ENCODE data around the gene PEX10. TPM values are rescaled to one million over a fixed set of nuclear protein-coding genes. Genes with fewer than 3 reads are reported as not detected.
"Not testable (repeated sequence)": the region's sequence is repeated elsewhere in the genome, so short reads cannot be mapped to it uniquely, and the experiment has no call there.

Gene PEX10
- total and polyA plus RNA-seq, 4 donors, result 6.2 to 16.4 (median 11.8) TPM

GRCh38 chr1:2442661-2443060 is 30.3 kb upstream of the PEX10 start (continued):
- TF ChIP-seq CTCF (IDR thresholded peaks at IDR 0.05; ENCODE audit: low read depth, low read length, missing input control) (no peak), RXRA (IDR thresholded peaks at IDR 0.05) (no peak), FOXA2 (IDR thresholded peaks at IDR 0.05) (no peak), FOXA1 (IDR thresholded peaks at IDR 0.05) (no peak), YY1 (IDR thresholded peaks at IDR 0.05) (no peak), ZBTB33 (IDR thresholded peaks at IDR 0.05) (no peak)

- H3K4me3 ChIP-seq (ENCODE audit: low read depth in 1 of 3, low read length in 3 of 3), result no peak overlapping the region
- H3K36me3 ChIP-seq (ENCODE audit: control insufficient read depth in 4 of 4, insufficient read depth in 3 of 4, low read depth in 1 of 4, low read length in 3 of 4), result no peaks in the 10 kb centered on the region
- peaks cover 0 to 2% (median 0%) of the 10 kb centered on the region in 4 donors for H3K4me1 ChIP-seq (ENCODE audit: control insufficient read depth in 4 of 4, insufficient read depth in 4 of 4, low read length in 3 of 4)
- H3K9ac ChIP-seq (ENCODE audit: low read depth in 1 of 2, low read length in 2 of 2), result no peak overlapping the region
- H3K27me3 ChIP-seq (ENCODE audit: control insufficient read depth in 4 of 4, insufficient read depth in 4 of 4, low read length in 3 of 4), result peaks cover 0 to 12% (median 5%) of the 10 kb centered on the region in 4 donors
- no peaks in the 10 kb centered on the region for H3K9me3 ChIP-seq (ENCODE audit: control insufficient read depth in 4 of 4, low read length in 3 of 4)
- WGBS, result 66% methylated on average over 13 of the region's 13 CpGs
- no peak for DNase-seq (ENCODE audit: low spot score)
- TF ChIP-seq FOXA2 (IDR thresholded peaks at IDR 0.05), result no peak
- no peak overlapping the region for H3K27ac ChIP-seq (ENCODE audit: low read depth in 1 of 2, low read length in 2 of 2)
These were observed 29.4 kb upstream of the PEX10 start for GRCh38 chr1:2441746-2442145.

GRCh38 chr1:2440346-2440745 is 28.0 kb upstream of the PEX10 start:
- not testable (repeated sequence) for H3K27ac ChIP-seq (ENCODE audit: low read depth in 1 of 2, low read length in 2 of 2); DNase-seq (ENCODE audit: low spot score); H3K9me3 ChIP-seq (ENCODE audit: control insufficient read depth in 4 of 4, low read length in 3 of 4); H3K4me1 ChIP-seq (ENCODE audit: control insufficient read depth in 4 of 4, insufficient read depth in 4 of 4, low read length in 3 of 4); H3K9ac ChIP-seq (ENCODE audit: low read depth in 1 of 2, low read length in 2 of 2); H3K4me3 ChIP-seq (ENCODE audit: low read depth in 1 of 3, low read length in 3 of 3); H3K36me3 ChIP-seq (ENCODE audit: control insufficient read depth in 4 of 4, insufficient read depth in 3 of 4, low read depth in 1 of 4, low read length in 3 of 4)
- WGBS, result 93% methylated on average over 23 of the region's 23 CpGs
- H3K27me3 ChIP-seq (ENCODE audit: control insufficient read depth in 4 of 4, insufficient read depth in 4 of 4, low read length in 3 of 4), result peaks cover 0 to 12% (median 5%) of the 10 kb centered on the region in 4 donors

GRCh38 chr1:2439369-2439768 is 27.0 kb upstream of the PEX10 start:
- H3K4me3 ChIP-seq (ENCODE audit: low read depth in 1 of 3, low read length in 3 of 3), result no peak overlapping the region
- peaks cover 0 to 2% (median 0%) of the 10 kb centered on the region in 4 donors for H3K4me1 ChIP-seq (ENCODE audit: control insufficient read depth in 4 of 4, insufficient read depth in 4 of 4, low read length in 3 of 4)
- H3K36me3 ChIP-seq (ENCODE audit: control insufficient read depth in 4 of 4, insufficient read depth in 3 of 4, low read depth in 1 of 4, low read length in 3 of 4), result no peaks in the 10 kb centered on the region
- WGBS, result 76% methylated on average over 15 of the region's 15 CpGs
- DNase-seq (ENCODE audit: low spot score), result no peak
- no peak overlapping the region for H3K27ac ChIP-seq (ENCODE audit: low read depth in 1 of 2, low read length in 2 of 2)
- H3K27me3 ChIP-seq (ENCODE audit: control insufficient read depth in 4 of 4, insufficient read depth in 4 of 4, low read length in 3 of 4), result peaks cover 0 to 12% (median 2%) of the 10 kb centered on the region in 4 donors
- no peak overlapping the region for H3K9ac ChIP-seq (ENCODE audit: low read depth in 1 of 2, low read length in 2 of 2)
- no peaks in the 10 kb centered on the region for H3K9me3 ChIP-seq (ENCODE audit: control insufficient read depth in 4 of 4, low read length in 3 of 4)
- no peak for TF ChIP-seq SP1 (IDR thresholded peaks at IDR 0.05)
- no peak for TF ChIP-seq CTCF (IDR thresholded peaks at IDR 0.05; ENCODE audit: low read depth, low read length, missing input control)
- TF ChIP-seq TAF1 (conservative IDR thresholded peaks at IDR 0.05), result no peak
- no peak for TF ChIP-seq ATF3 (IDR thresholded peaks at IDR 0.05)
- TF ChIP-seq RXRA (IDR thresholded peaks at IDR 0.05), result no peak
- TF ChIP-seq HNF4G (IDR thresholded peaks at IDR 0.05), result no peak
- no peak for TF ChIP-seq JUND (IDR thresholded peaks at IDR 0.05)
- TF ChIP-seq EGR1 (IDR thresholded peaks at IDR 0.05; ENCODE audit: low read depth in 2 of 2), result no peak
- no peak for TF ChIP-seq ZBTB33 (IDR thresholded peaks at IDR 0.05)
- no peak for TF ChIP-seq NR2F2 (IDR thresholded peaks at IDR 0.05)
- no peak for TF ChIP-seq MAX (IDR thresholded peaks at IDR 0.05)
